A673 (cell line): ENCODE measurements around the gene USPL1.

Experiments
- EZH2 ChIP-seq: fragments of 200-600 bp; sonication (generic); IDR thresholded peaks from 2 replicates; pipeline ENCODE4 v1.6.1; 2017; ENCODE audit warnings: borderline replicate concordance, low read depth, mild to moderate bottlenecking, mixed read lengths, antibody characterized with exemption, low read length; ENCODE audit not compliant: poor library complexity, severe bottlenecking
- TF ChIP-seq, protein P1 (sequence below): fragments of 300-800, 200-600 bp; sonication (generic); conservative IDR thresholded peaks from 2 replicates; pipeline ENCODE4 v1.5.1; 2017; ENCODE audit warnings: low read depth, mild to moderate bottlenecking, antibody characterized with exemption, low read length, moderate library complexity, mixed read lengths

DNA sequence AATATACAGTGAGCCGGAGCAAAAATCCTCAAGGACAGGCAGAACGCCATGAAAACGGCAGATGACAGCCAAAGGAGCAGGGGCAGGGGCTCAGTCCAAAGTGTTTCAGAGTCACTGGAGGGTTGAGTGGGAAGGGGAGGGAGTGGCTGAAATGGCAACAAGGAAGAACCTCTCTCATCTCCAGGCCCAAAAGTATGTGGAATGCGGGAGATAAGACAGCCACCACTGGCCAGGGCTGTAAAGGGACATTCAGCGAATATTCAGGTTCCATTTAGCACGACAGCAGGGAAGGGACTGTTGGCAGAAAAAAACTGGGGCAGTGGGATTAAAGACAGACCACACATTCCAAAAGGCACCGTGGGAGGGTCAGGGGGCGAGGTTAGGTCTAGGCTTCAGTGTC is 48.4 kb downstream of the USPL1 start:
- TF ChIP-seq, protein P1, sequence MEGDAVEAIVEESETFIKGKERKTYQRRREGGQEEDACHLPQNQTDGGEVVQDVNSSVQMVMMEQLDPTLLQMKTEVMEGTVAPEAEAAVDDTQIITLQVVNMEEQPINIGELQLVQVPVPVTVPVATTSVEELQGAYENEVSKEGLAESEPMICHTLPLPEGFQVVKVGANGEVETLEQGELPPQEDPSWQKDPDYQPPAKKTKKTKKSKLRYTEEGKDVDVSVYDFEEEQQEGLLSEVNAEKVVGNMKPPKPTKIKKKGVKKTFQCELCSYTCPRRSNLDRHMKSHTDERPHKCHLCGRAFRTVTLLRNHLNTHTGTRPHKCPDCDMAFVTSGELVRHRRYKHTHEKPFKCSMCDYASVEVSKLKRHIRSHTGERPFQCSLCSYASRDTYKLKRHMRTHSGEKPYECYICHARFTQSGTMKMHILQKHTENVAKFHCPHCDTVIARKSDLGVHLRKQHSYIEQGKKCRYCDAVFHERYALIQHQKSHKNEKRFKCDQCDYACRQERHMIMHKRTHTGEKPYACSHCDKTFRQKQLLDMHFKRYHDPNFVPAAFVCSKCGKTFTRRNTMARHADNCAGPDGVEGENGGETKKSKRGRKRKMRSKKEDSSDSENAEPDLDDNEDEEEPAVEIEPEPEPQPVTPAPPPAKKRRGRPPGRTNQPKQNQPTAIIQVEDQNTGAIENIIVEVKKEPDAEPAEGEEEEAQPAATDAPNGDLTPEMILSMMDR: no peak
- no peak for TF ChIP-seq EZH2
